A549 (cell line): ENCODE data around the gene EPOP. TPM values are rescaled to one million over a fixed set of nuclear protein-coding genes. Genes with fewer than 3 reads are reported as not detected.

Source experiments
- ATAC-seq, 2 experiments: fragments of 200-7000 bp in 1 of 2; fragments of >200 bp in 1 of 2; cut with Nextera tagmentation in 1 of 2; cut with Tn5 transposase in 1 of 2; 3 replicates each; pipeline versions ENCODE4 v1.8.0 to v1.9.1; 2018 to 2020; ENCODE audit warnings: mild to moderate bottlenecking in 1 of 2, moderate library complexity in 1 of 2
- CTCF ChIA-PET: fragments of 300-600 bp; sonication (Branson Sonifier 250); formaldehyde crosslinking; extraction: SDS; loops from one replicate; lab custom pipeline; 2021; ENCODE audit warnings: antibody characterized with exemption, inconsistent platforms; lab: Yijun Ruan, JAX
- POLR2A ChIA-PET: fragments of 350-600 bp; formaldehyde crosslinking; extraction: SDS; loops from one replicate; lab custom pipeline; 2021; ENCODE audit warnings: antibody characterized with exemption, inconsistent platforms; lab: Yijun Ruan, JAX
- DNase-seq, 2 experiments: peaks; one replicate each; pipeline versions ENCODE4 v3.0.0 to v3.0.0-alpha.2; 2011 to 2016; ENCODE audit warnings: low read depth in 1 of 2, low spot score in 1 of 2
- FAIRE-seq: peaks from 2 replicates; lab custom pipeline; 2011; peaks lifted over from hg19 to GRCh38; lab: Jason Lieb, UNC
- H3K27ac ChIP-seq, 2 experiments: fragments of >200 bp; sonication (Bioruptor Twin); formaldehyde crosslinking; 3 replicates each; pipeline ENCODE4 v1.5.1; 2016 to 2017
- H3K4me1 ChIP-seq: fragments of >200 bp; sonication (Bioruptor Twin); formaldehyde crosslinking; 3 replicates; pipeline ENCODE4 v1.6.1; 2016
- H3K4me2 ChIP-seq: fragments of >200 bp; sonication (Bioruptor Twin); formaldehyde crosslinking; 3 replicates; pipeline ENCODE4 v1.6.1; 2016
- H3K4me3 ChIP-seq: fragments of >200 bp; sonication (Bioruptor Twin); formaldehyde crosslinking; 3 replicates; pipeline ENCODE4 v1.5.1; 2016
- H3K9me3 ChIP-seq: fragments of >200 bp; sonication (Bioruptor Twin); formaldehyde crosslinking; 3 replicates; pipeline ENCODE4 v1.6.1; 2016
- ATOH8 ChIP-seq: fragments of 250-450 bp; sonication (Bioruptor Pico); IDR thresholded peaks from 2 replicates; pipeline ENCODE4 v1.5.0; 2020; ENCODE audit warnings: low read depth, mild to moderate bottlenecking, moderate library complexity
- CHD4 ChIP-seq: fragments of 200-600 bp; sonication (generic); IDR thresholded peaks from 2 replicates; pipeline ENCODE4 v1.6.1; 2016; ENCODE audit warnings: antibody characterized with exemption, mild to moderate bottlenecking, borderline replicate concordance
- CTCF ChIP-seq: fragments of >200 bp; sonication (Bioruptor Twin); formaldehyde crosslinking; IDR thresholded peaks from 3 replicates; pipeline ENCODE4 v1.5.1; 2016
- EHMT2 ChIP-seq: fragments of 200-600 bp; sonication (generic); IDR thresholded peaks from 2 replicates; pipeline ENCODE4 v1.6.1; 2016; ENCODE audit warnings: antibody characterized with exemption, low read depth, mild to moderate bottlenecking, moderate library complexity
- ESRRA ChIP-seq: fragments of 150-350 bp; IDR thresholded peaks from 2 replicates; pipeline ENCODE4 v1.6.1; 2014; ENCODE audit warnings: mild to moderate bottlenecking, low read length, borderline replicate concordance
- FOSB ChIP-seq: fragments of 250-450 bp; sonication (Bioruptor Pico); IDR thresholded peaks from 2 replicates; pipeline ENCODE4 v1.5.0; 2020; ENCODE audit warnings: mild to moderate bottlenecking, moderate library complexity
- FOXS1 ChIP-seq: fragments of 250-450 bp; sonication (Bioruptor Pico); IDR thresholded peaks from 2 replicates; pipeline ENCODE4 v1.5.0; 2020; ENCODE audit warnings: mild to moderate bottlenecking, moderate library complexity
- HDAC2 ChIP-seq: fragments of 200-600 bp; sonication (generic); IDR thresholded peaks from 2 replicates; pipeline ENCODE4 v1.6.1; 2016
- HMGXB4 ChIP-seq: fragments of 250-450 bp; sonication (Bioruptor Pico); IDR thresholded peaks from 2 replicates; pipeline ENCODE4 v1.5.0; 2021; ENCODE audit warnings: mild to moderate bottlenecking, moderate library complexity, borderline replicate concordance
- HOXA7 ChIP-seq: fragments of 250-450 bp; sonication (Bioruptor Pico); IDR thresholded peaks from 2 replicates; pipeline ENCODE4 v1.5.0; 2020; ENCODE audit warnings: mild to moderate bottlenecking, moderate library complexity
- KDM1A ChIP-seq: fragments of 200-600 bp; sonication (generic); IDR thresholded peaks from 2 replicates; pipeline ENCODE4 v1.6.1; 2016; ENCODE audit warnings: low read depth, mild to moderate bottlenecking
- PHF8 ChIP-seq: fragments of 200-600 bp; sonication (generic); IDR thresholded peaks from 2 replicates; pipeline ENCODE4 v1.6.1; 2016; ENCODE audit warnings: low read depth, mild to moderate bottlenecking, antibody characterized with exemption, moderate library complexity, borderline replicate concordance
- RFX5 ChIP-seq: fragments of 450-650 bp; IDR thresholded peaks from 2 replicates; pipeline ENCODE4 v1.7.1; 2014; ENCODE audit warnings: antibody characterized with exemption, mild to moderate bottlenecking, moderate library complexity
- RNF2 ChIP-seq: fragments of 200-600 bp; sonication (generic); IDR thresholded peaks from 2 replicates; pipeline ENCODE4 v1.6.1; 2016; ENCODE audit warnings: low read depth, mild to moderate bottlenecking, antibody characterized with exemption, moderate library complexity, borderline replicate concordance
- USF2 ChIP-seq: fragments of 450-650 bp; IDR thresholded peaks from 2 replicates; pipeline ENCODE4 v1.6.1; 2014; ENCODE audit warnings: antibody characterized with exemption
- ZFP36 ChIP-seq: fragments of 450-650 bp; IDR thresholded peaks from 2 replicates; pipeline ENCODE4 v1.6.1; 2014; ENCODE audit warnings: borderline replicate concordance; ENCODE audit not compliant: partially characterized antibody
- WGBS: methylation state at CpG from one replicate; pipeline ENCODE4 v1.1.6; 2017; ENCODE audit errors: missing lambda C conversion rate; 5-methylcytosine and 5-hydroxymethylcytosine counted together
- polyA plus RNA-seq, 4 experiments: library from polyadenylated mRNA; depleted of rRNA in 3 of 4; stranded (reverse); fragments of >200 nt; fragmentation: RNase III in 1 of 4; extraction: RNeasy Plus Mini Kit Qiagen cat#74134 plus additional on column Dnase treatment in 1 of 4; gene quantifications; 2 replicates in 3 of 4; 3 replicates in 1 of 4; pipeline ENCODE4 v1.2.3, GENCODE V29; 2011 to 2017

The EPOP gene
- polyA plus RNA-seq, 2 of the 4 experiments (the other 2 are of a cell fraction): 5.1 to 12.1 TPM

- DNase-seq (no peak), ATAC-seq (no peak), FAIRE-seq (no peak)
- peak overlapping the region; percentile 82 to 98 for H3K27ac ChIP-seq
- ChIA-PET CTCF (interaction anchor here (1.1 to 2.2 kb wide), 3 partner anchors 26 to 36 kb away, joined by 6 to 10 read pairs (median 8); no protein-coding TSS in a partner anchor), POLR2A (interaction anchor here (1.0 to 1.4 kb wide), 2 partner anchors 15 to 166 kb away, joined by 3 to 4 read pairs; partner anchors contain the start of gene LASP1)
- H3K9me3 ChIP-seq: no peaks in the 10 kb centered on the region
- H3K4me3 ChIP-seq: peak overlapping the region; percentile 94
- TF ChIP-seq ESRRA (no peak), USF2 (no peak), HMGXB4 (CRISPR knock-in tag) (no peak), FOXS1 (no peak), CHD4 (no peak), PHF8 (no peak), CTCF (no peak), FOSB (CRISPR knock-in tag) (no peak), RFX5 (no peak), ATOH8 (CRISPR knock-in tag) (no peak), EHMT2 (no peak), RNF2 (no peak)
- H3K4me1 ChIP-seq: peaks cover 47% of the 10 kb centered on the region
- 54% methylated on average over 50 of the region's 50 CpGs for WGBS
- H3K4me2 ChIP-seq: peak overlapping the region; percentile 92
These were observed 29.2 kb upstream of the EPOP start for GRCh38 chr17:38703742-38704605.

- 73% methylated on average over 55 of the region's 55 CpGs for WGBS
- Histone ChIP-seq H3K9me3 (no peaks in the 10 kb centered on the region), H3K4me2 (peak overlapping the region; percentile 92), H3K27ac (peak overlapping the region; percentile 84 to 98; a peak in 5 of 6 replicates), H3K4me3 (peak overlapping the region; percentile 56), H3K4me1 (peaks cover 47% of the 10 kb centered on the region)
- TF ChIP-seq HOXA7 (CRISPR knock-in tag): no peak
- TF ChIP-seq FOSB (CRISPR knock-in tag): 0 out of 2 replicates have a peak, but pooled peaks have one; percentile 60
- TF ChIP-seq ZFP36: peak; percentile 76
- peak; percentile 64 for TF ChIP-seq CHD4
- TF ChIP-seq KDM1A: peak; percentile 87
- 0 out of 2 replicates have a peak, but pooled peaks have one; percentile 45 for TF ChIP-seq HDAC2
- FAIRE-seq (no peak), ATAC-seq (no peak), DNase-seq (no peak)
- POLR2A ChIA-PET: interaction anchor here (0.6 kb wide), 1 partner anchor 1773 kb away, joined by 3 read pairs; no protein-coding TSS in a partner anchor
- CTCF ChIA-PET: interaction anchor here (2.2 to 6.8 kb wide), 3 partner anchors 26 to 32 kb away, joined by 7 to 41 read pairs (median 11); partner anchors contain the start of gene CISD3
These were observed 28.4 kb upstream of the EPOP start for GRCh38 chr17:38702916-38703741.
